ENCODE results near the gene SORCS2. TPM values are rescaled to one million over a fixed set of nuclear protein-coding genes. Genes with fewer than 3 reads are reported as not detected.

Gene SORCS2
- total and polyA plus RNA-seq, 2 of the 4 experiments (the other 2 are of a cell fraction): 0.36 to 0.62 TPM

GRCh38 chr4:7714738-7715137 is 522.4 kb downstream of the SORCS2 start:
- no peak overlapping the region for H3K4me3 ChIP-seq (ENCODE audit: insufficient read depth, low read depth, low read length)
- in situ Hi-C loops (cut with MboI; ENCODE audit: low sequenced_read_pairs): no loop called here

More at GRCh38 chr4:7714738-7715137, 522.4 kb downstream of the SORCS2 start:
- H2BK5ac ChIP-seq (ENCODE audit: low read depth, low read length, poor library complexity, severe bottlenecking): no peak overlapping the region
- BruUV-seq (replicated peaks): no TSS peak
- no peak overlapping the region for H2AFZ ChIP-seq (replicated peaks; ENCODE audit: low read length, poor library complexity)
- no peaks in the 10 kb centered on the region for H3K36me3 ChIP-seq (ENCODE audit: control insufficient read depth, insufficient read depth, low read length)
- no peak overlapping the region for H3K4me2 ChIP-seq (ENCODE audit: low read depth, low read length)
- CTCF ChIA-PET: no interaction called here
- H2AK5ac ChIP-seq (ENCODE audit: low read depth, low read length): no peak overlapping the region
- H4K91ac ChIP-seq (ENCODE audit: insufficient read depth, low read depth, low read length): no peak overlapping the region
- intact Hi-C loops (cut with micrococcal nuclease): no loop called here
- peaks cover 5% of the 10 kb centered on the region for H3K9me3 ChIP-seq (ENCODE audit: control insufficient read depth, insufficient read depth, low read length)
- no peak overlapping the region for H2AK9ac ChIP-seq (replicated peaks; ENCODE audit: low read depth, low read length, poor library complexity)
- H3K79me1 ChIP-seq (ENCODE audit: low read depth in 1 of 2, low read length in 2 of 2): no peaks in the 10 kb centered on the region
- no peak overlapping the region for H3K23ac ChIP-seq (ENCODE audit: low read depth, low read length)
- no peak overlapping the region for H2BK120ac ChIP-seq (ENCODE audit: low read depth, low read length)
- H3K4me1 ChIP-seq (ENCODE audit: control insufficient read depth, insufficient read depth, low read length): no peaks in the 10 kb centered on the region
- H4K8ac ChIP-seq (ENCODE audit: low read depth in 2 of 2, low read length in 2 of 2): no peak overlapping the region
- POLR2A ChIA-PET (ENCODE audit: unreplicated experiment): no interaction called here
- WGBS, 2 experiments (ENCODE audit: extremely low coverage in 2 of 2, insufficient read length in 1 of 2): no CpG with 5 or more reads among the region's 1 CpG
- no peak overlapping the region for H3K18ac ChIP-seq (ENCODE audit: low read depth, low read length)
- dilution Hi-C loops (cut with HindIII; ENCODE audit: low sequenced_read_pairs, unreplicated experiment): no loop called here
- H2BK15ac ChIP-seq (ENCODE audit: low read depth, low read length): no peak overlapping the region
- ATAC-seq (ENCODE audit: low read depth): no peak
- no peak overlapping the region for H3K14ac ChIP-seq (replicated peaks; ENCODE audit: low read depth, low read length)
- H3K56ac ChIP-seq (ENCODE audit: extremely low read depth, insufficient read depth, low read length): no peak overlapping the region
- no peak overlapping the region for H3K4ac ChIP-seq (ENCODE audit: low read depth, low read length)
- DNase-seq: no peak
- H3K27ac ChIP-seq (ENCODE audit: insufficient read depth, low read length): no peak overlapping the region
- H2BK20ac ChIP-seq (ENCODE audit: low read depth, low read length): no peak overlapping the region
- H4K5ac ChIP-seq (ENCODE audit: low read depth, low read length): no peak overlapping the region
- no peak for TF ChIP-seq CHD1 (IDR thresholded peaks at IDR 0.05; ENCODE audit: low read depth, low read length)
- TF ChIP-seq BHLHE40 (IDR thresholded peaks at IDR 0.05; ENCODE audit: low read depth, low read length): no peak
- TF ChIP-seq POLR2A (IDR thresholded peaks at IDR 0.05; ENCODE audit: low read depth, low read length): no peak
- H3K9ac ChIP-seq (ENCODE audit: low read depth, low read length): no peak overlapping the region
- no peaks in the 10 kb centered on the region for H3K9me1 ChIP-seq (ENCODE audit: insufficient read depth, low read length)
- no peaks in the 10 kb centered on the region for H4K20me1 ChIP-seq (ENCODE audit: insufficient read depth, low read length)
- H3K27me3 ChIP-seq (ENCODE audit: control insufficient read depth, insufficient read depth, low read length): peaks cover 39% of the 10 kb centered on the region
